HG02840 (cell line): Measurements from ENCODE around the gene KIF1A.

Source experiments
- ATAC-seq: cut with Tn5 transposase; IDR thresholded peaks from one replicate; pipeline ENCODE4 v1.9.1; 2021; ENCODE audit warnings: mild to moderate bottlenecking, moderate library complexity, moderate number of reproducible peaks; ENCODE audit not compliant: unreplicated experiment, low FRiP score

The KIF1A gene

DNA sequence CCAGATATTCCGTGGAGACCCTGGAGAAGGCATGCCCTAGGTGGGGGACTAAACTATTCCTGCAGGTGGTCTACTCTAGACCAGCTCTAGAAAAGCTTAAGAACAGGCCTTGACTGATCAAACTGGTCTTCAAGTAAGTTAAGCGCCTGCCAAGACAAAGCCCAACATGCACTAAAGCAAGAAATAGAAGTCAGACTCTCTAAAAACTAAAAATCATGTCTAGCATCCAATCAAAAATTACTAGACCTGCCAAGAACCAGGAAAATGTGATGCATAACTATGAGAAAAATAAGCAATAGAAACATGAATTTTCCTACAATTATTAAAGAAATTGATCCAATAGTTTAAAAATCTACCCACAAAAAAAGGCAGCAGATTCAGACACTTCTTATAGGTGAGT lies 13.6 kb downstream of the KIF1A start:
- ATAC-seq: no peak

DNA sequence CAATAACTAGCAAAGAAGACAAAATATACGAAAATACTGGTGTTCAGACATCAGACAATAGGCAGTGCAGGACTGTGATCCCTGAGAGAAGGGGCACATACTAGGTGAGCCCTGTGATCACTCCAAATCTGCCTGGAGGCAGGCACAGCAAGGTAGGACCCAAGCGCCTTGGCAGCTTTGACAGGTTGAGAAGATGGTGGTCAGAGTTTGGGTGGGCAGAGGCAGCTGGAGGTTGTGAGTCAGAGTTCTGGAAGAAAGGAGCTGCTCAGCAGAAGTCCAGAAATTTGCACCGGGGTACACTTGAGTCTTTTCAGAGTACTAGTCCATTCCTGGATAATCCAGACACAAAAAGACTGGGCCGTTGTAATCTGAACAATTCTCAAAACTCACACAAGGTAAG lies 14.0 kb downstream of the KIF1A start:
- ATAC-seq: no peak

DNA sequence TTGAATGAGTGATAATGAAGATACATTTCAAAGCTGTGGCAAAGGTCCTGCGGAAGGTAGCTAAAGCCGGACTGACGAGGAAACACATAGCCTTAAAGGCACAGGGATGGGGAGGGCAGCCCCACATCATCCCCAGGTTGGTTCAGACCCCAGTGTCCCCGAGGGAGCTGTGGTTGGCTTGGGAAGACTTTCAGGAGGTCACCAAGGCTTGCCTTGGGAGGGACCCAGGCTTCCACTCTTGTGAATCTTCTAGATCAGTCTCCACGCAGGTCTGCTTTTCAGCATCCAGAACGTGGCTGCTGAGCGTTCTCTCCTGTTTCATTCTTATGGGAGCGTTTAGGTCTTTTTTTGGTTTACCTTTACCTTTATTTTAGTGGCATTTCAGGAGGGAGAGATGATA lies 16.8 kb downstream of the KIF1A start:
- ATAC-seq: no peak

DNA sequence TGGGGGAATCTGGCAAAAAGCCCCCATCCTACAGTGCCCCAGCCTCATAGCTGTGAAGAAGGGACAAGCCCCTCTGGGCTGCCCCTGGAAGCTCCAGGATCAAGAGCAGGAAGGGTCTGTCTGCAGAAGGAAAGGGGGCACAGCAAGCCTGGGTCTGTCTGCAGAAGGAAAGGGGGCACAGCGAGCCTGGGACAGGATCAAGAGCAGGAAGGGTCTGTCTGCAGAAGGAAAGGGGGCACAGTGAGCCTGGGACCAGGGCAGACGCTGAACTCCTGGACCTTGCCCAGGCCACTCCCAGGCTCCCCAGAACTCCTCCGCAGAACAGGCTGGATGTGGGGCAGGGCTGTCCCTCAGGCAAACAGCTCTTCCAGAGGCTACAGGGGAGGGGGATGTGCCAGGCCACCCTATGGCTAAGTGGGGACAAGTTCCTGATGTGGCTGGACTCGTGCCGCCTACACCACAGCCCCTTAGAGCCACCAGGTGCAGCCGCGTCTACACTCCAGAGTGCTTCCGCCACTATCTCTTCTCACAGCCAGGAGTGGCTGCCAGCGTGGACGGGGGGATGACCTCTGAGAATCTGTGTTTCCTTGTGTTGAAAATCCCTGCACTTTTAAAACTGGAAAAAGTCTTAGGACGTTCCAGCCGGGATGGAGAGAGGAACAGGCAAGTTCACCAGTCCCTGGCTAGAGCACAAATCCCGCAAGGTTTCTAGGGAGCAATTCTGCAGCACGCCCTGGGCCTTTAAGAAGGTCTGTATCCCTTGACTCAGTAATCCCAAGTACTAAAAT lies 20.8 kb downstream of the KIF1A start:
- ATAC-seq: no peak

- ATAC-seq: no peak
Observed at GRCh38 chr2:240798327-240798905, 21.6 kb downstream of the KIF1A start.

- ATAC-seq: no peak
Observed at GRCh38 chr2:240797914-240798313, 22.1 kb downstream of the KIF1A start.

DNA sequence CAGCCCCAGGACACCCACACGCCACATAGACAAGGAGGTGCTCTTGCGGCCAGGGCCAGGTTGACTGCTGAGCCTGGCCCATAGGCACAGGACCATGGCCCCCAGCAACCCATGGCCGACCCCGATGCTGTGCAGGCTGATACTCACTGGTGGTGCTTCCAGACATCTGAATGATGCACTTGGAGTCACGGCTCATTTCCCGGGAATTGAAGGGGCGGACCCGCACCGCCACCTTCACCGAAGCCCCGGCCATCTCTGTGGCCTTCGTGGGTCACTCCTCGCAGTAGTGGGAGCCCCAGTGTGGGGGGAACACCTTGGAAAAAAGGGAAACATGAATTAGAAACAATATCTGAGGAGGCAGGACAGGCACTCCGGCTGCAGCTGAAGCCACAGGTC lies 22.5 kb downstream of the KIF1A start:
- no peak for ATAC-seq

DNA sequence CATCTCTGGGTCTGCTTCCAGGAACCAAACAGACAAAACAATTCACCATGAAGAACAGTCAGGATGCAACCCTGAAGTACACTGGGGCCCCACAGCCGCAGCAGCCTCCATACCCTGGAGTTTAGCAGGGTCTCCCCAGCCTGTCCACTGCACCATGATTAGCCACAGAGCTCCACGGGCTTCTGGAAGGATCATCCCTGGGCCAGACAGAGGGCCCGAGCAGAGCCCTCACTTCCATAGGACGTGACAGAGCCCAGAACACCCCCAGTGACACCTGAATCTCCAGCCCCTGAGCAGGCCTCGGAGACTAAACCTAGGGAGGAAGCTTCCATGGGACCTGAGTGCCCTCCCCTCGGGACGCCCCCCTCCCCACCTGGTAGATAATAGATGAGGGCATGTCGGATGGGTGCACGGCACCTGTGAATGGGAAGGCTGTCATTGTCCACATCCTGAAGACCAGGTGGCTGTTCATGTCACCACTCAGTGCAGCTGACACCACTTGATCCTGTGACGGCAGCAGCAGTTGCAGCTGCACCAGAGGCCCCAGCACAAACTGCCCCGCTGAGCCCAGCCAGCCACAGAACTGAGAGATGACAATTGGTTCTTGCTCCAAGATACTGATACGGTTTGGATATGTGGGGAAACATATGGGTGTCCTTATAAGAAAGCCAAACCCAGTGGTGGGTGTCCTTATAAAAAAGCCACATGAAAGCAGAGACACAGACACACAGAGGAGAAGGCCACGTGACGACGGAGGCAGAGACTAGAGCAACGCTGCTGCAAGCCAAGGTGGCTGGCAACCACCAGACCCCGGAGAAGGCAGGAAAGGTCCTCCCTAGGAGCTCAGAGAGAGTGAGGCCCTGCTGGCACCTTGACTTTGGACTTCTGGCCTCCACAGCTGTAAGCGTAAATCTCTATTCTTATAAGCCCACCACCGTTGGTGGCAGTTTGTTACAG lies 23.2 kb downstream of the KIF1A start:
- ATAC-seq: no peak

GRCh38 chr2:240795916-240796510 lies 24.0 kb downstream of the KIF1A start:
- ATAC-seq: no peak

DNA sequence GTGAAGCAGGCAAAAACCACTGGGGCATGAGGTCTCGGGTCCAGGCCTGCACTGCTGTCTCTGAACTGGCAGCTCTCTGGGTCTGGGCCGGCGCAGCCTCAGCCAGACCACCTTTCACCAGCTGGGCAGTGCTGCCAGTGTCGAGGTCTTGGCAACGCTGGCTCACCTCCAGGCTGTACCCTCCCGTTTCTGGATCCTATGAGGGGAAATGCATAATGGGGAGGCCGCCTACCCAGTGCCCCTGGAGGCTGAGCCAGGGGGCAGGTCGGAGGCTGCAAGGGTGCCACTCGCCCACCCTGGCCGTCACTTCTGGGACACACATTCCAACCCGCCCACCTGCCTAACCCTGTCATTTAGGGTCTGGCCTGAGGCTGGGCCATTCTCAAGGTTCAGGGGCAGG lies 24.6 kb downstream of the KIF1A start:
- no peak for ATAC-seq

DNA sequence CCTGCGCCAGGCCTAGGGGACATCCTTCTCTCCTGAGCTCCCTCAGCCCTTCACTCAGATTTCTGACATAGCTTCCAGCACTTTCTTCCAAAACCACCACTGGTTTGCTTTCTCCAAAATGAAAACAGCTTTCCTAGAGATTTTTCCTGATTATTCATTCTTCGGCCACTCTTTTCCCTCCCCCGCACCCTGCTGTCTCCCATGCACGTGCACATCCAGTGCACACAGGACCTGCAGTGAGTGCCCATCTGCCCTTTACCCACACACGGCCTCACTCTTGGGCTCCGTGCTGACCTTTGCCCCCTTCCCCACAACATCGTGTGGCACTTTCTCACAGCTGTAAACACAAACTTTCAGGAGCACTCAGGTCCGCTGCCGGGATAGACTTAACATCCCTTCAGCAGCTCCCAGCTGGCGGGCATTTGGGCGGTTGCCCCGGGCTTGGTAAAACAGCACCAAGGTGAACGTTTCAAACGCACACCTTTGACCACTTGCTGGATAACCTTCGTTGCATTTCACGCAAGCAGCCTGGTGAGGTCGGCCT lies 25.8 kb downstream of the KIF1A start:
- no peak for ATAC-seq

GRCh38 chr2:240793313-240794177 lies 26.5 kb downstream of the KIF1A start:
- no peak for ATAC-seq

GRCh38 chr2:240792629-240793312 lies 27.2 kb downstream of the KIF1A start:
- no peak for ATAC-seq

DNA sequence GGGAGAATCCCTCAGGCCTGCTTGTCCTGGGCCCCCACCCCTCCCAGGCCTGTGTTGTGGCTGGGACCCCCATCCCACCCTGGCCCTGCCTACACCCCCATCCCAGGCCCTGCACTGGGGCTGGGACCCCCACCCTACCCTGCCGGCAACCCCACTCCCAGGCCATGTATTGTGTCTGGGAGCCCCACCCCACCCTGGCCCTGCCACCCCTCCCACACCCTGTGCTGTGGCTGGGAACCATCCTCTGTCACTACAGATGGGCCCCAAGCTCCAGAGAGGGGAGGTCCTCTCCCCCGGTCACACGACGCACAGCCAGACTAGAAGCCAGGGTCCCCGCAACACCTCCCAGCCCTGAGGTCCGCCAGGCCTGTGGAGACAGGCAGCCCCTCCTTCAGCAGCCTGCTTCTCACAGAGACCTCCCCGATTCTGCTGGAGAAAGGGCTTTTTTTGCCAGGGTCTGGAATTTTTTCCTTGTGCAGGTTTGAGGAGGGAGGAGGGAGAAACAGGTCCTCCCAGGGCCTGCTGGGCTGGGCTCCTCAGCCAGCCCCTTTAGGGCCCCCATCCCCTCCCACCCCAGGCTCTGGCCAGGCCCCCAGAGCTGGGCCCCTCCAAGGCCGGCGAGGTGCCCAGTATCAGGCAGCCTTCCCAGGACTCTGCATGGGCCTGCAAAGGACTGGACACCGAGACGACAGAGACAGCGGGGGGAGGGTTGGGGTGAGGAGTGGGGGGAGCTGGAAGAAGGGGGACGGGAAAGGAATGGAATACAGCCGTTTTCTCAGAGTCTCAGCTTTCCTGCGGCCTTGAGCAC lies 28.0 kb downstream of the KIF1A start:
- ATAC-seq: no peak

- no peak for ATAC-seq
Observed at GRCh38 chr2:240791221-240791800, 28.7 kb downstream of the KIF1A start.

DNA sequence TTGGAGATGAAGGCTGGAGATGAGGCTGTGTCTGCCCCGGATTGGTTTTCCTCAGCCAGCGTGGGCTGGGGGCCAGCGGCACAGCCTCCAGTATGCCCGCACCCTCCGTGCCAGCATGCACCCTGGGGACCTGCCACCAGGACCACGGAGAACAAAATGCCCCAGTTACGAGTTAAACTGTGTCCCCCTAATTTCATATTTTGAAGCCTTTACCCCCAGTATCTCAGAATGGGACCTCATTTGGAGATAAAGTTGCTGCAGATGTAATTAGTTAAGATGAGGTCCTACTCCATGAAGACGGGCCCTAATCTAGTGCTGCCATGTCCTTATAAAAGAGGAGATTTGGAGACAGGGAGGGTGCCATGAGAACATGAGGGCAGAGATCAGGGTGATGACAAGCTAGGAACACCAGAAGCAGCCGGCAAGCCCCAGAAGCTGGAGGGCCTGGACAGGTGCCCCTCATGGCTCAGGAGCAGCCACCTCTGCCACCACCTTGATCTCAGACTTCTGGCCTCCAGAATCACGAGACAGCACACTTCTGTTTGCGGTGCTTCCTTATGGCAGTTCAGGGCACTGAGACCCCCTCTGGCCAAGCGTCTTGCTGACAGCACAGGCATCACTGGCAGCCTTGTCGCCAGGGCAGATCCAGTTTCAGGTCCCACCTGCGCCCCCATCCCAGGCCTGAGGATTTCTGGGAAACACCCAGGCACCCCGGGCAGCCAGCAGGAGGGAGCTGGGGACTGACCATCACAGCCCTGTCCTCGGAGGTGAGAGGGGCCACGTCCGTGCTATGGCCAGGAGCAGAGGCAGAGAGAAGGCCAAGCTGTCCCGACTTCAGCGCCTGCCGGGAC lies 29.4 kb downstream of the KIF1A start:
- ATAC-seq: no peak
